ENCODE results near the gene SCARB1. TPM values are rescaled to one million over a fixed set of nuclear protein-coding genes. Genes with fewer than 3 reads are reported as not detected.

Gene SCARB1
- total RNA-seq, 4 donors from 2014 or later: 8.3 to 24.1 (median 13.0) TPM

DNA sequence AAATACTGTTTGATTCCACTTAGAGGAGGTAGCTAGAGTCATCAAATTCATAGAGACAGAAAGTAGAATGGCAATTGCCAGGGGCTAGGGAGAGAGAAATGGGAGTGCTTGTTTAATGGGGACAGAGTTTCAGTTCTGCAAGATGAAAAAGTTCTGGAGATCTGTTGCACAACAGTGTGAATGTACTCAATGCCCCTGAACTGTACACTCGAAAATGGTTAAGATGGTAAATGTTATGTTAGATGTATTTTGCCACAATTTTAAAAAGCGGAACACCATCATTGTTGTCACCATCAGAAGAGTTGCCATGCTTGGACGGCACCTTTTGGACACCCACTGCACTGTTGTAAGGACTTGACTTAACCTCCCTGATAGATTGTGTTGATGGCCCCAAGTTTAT lies 106.9 kb downstream of the SCARB1 start:
- H3K4me3 ChIP-seq: no peak overlapping the region
- WGBS: 95% methylated on average over 3 of the region's 3 CpGs
- H3K9me3 ChIP-seq: no peaks in the 10 kb centered on the region
- H3K36me3 ChIP-seq: no peaks in the 10 kb centered on the region
- H3K27ac ChIP-seq (replicated peaks in 1 of 4): peak overlapping the region; percentile 88 to 95 (median 94)
- TF ChIP-seq POLR2A (IDR thresholded peaks at IDR 0.05; ENCODE audit: low read depth): no peak
- TF ChIP-seq EP300 (IDR thresholded peaks at IDR 0.05): no peak
- TF ChIP-seq CTCF (IDR thresholded peaks at IDR 0.05): no peak
- no peak for TF ChIP-seq POLR2AphosphoS5 (IDR thresholded peaks at IDR 0.05)
- H3K4me1 ChIP-seq: peaks cover 50 to 90% (median 81%) of the 10 kb centered on the region in 4 donors
- intact Hi-C loops (cut with DNase I): no loop called here
- no peaks in the 10 kb centered on the region for H3K27me3 ChIP-seq
- no peak for DNase-seq (ENCODE audit: extremely low spot score)

- Histone ChIP-seq H3K36me3 (no peaks in the 10 kb centered on the region), H3K4me1 (peaks cover 46 to 88% (median 82%) of the 10 kb centered on the region in 4 donors), H3K27ac (replicated peaks in 1 of 4) (peak overlapping the region; percentile 88 to 95 (median 94)), H3K27me3 (no peaks in the 10 kb centered on the region), H3K4me3 (no peak overlapping the region), H3K9me3 (no peaks in the 10 kb centered on the region)
- TF ChIP-seq POLR2A (IDR thresholded peaks at IDR 0.05; ENCODE audit: low read depth) (no peak), POLR2AphosphoS5 (IDR thresholded peaks at IDR 0.05) (no peak), CTCF (IDR thresholded peaks at IDR 0.05) (no peak), EP300 (IDR thresholded peaks at IDR 0.05) (no peak)
- intact Hi-C loops (cut with DNase I): no loop called here
- 85% methylated on average over 5 of the region's 6 CpGs for WGBS
- no peak for DNase-seq (ENCODE audit: extremely low spot score)
These were observed 107.5 kb downstream of the SCARB1 start for GRCh38 chr12:124756166-124756565.

GRCh38 chr12:124755801-124756148 lies 107.9 kb downstream of the SCARB1 start:
- peak overlapping the region; percentile 88 to 95 (median 94) for H3K27ac ChIP-seq (replicated peaks in 1 of 4)
- no peak for TF ChIP-seq POLR2AphosphoS5 (IDR thresholded peaks at IDR 0.05)
- no peak for TF ChIP-seq POLR2A (IDR thresholded peaks at IDR 0.05; ENCODE audit: low read depth)
- TF ChIP-seq CTCF (IDR thresholded peaks at IDR 0.05): no peak
- no peak for TF ChIP-seq EP300 (IDR thresholded peaks at IDR 0.05)
- intact Hi-C loops (cut with DNase I): no loop called here
- H3K27me3 ChIP-seq: no peaks in the 10 kb centered on the region
- H3K36me3 ChIP-seq: no peaks in the 10 kb centered on the region
- H3K4me1 ChIP-seq: peaks cover 46 to 88% (median 83%) of the 10 kb centered on the region in 4 donors
- H3K4me3 ChIP-seq: no peak overlapping the region
- no peak for DNase-seq (ENCODE audit: extremely low spot score)
- no peaks in the 10 kb centered on the region for H3K9me3 ChIP-seq
- 63% methylated on average over 8 of the region's 8 CpGs for WGBS

DNA sequence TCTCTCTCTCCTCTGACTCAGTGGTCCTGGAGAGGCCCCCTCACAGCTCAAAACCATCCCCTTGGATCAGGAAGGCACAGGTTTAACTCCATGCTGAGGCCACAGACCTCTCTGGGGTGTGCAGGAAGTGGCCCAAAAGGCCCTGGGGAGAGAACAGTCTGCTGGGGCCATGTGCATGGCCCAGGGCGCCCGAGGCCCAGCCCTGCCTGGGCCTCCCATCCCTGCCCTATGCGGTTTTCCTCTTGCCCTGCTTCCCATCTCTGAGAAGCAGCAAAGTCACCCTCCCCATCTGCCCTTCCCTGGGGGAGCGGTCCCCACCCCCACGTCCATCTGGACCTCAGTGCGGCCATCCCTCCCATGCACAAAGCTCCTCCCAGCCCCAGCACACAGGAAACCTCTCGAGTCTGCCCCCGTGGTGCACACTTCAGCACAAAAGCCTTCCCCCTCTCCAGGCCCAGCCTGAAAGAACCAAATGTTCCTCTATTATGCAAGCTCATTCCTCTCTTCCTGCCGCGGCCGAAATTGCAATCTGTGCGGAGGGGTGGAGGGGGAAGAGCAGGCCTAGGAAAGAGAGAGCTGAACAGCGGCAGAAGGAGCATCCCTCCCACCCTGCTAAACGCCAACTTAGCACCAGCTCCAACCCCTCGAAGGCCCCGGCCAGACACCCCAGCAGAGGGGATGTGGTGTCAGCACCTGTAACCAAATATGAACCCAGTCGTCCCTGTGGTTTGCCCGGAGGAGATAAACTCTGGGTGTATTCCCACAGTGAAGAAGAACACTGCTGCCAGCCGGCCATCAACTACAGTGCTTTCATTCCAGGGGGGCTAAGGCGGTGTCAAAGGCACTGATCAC lies 108.5 kb downstream of the SCARB1 start:
- intact Hi-C loops (cut with DNase I): no loop called here
- WGBS: 13% methylated on average over 15 of the region's 20 CpGs
- H3K27ac ChIP-seq (replicated peaks in 1 of 4): peak overlapping the region; percentile 88 to 95 (median 94)

DNA sequence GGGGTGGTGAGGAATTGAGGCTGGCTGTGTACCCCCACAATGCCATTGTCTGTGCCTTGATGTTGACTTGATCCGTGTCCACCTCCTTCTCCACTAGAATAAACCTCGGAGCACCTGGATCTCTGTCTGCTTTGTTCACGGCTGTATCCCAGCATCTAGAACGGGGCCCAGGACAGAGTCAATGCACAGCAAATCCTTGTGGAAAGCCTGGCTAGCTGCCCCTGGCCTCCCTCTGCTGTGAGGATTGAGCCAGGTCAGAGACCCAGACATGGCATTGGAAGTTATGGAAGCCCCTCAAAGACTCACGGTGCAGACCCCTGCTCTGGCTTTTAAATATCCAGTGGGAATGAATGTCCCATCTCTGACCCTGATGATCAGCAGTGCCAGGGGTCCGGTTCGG lies 109.2 kb downstream of the SCARB1 start:
- Histone ChIP-seq H3K4me1 (peaks cover 37 to 83% (median 74%) of the 10 kb centered on the region in 4 donors), H3K4me3 (no peak overlapping the region), H3K27me3 (no peaks in the 10 kb centered on the region), H3K27ac (replicated peaks in 1 of 4) (peak overlapping the region; percentile 88 to 95 (median 94)), H3K36me3 (no peaks in the 10 kb centered on the region), H3K9me3 (no peaks in the 10 kb centered on the region)
- TF ChIP-seq POLR2A (IDR thresholded peaks at IDR 0.05; ENCODE audit: low read depth): no peak
- no peak for TF ChIP-seq EP300 (IDR thresholded peaks at IDR 0.05)
- TF ChIP-seq POLR2AphosphoS5 (IDR thresholded peaks at IDR 0.05): no peak
- no peak for TF ChIP-seq CTCF (IDR thresholded peaks at IDR 0.05)
- DNase-seq (ENCODE audit: extremely low spot score): no peak
- WGBS: 80% methylated on average over 5 of the region's 7 CpGs
- intact Hi-C loops (cut with DNase I): no loop called here

More for the DNA sequence above, 108.5 kb downstream of the SCARB1 start:
- peak; percentile 98 for DNase-seq (ENCODE audit: extremely low spot score)
- Histone ChIP-seq H3K27me3 (no peaks in the 10 kb centered on the region), H3K9me3 (no peaks in the 10 kb centered on the region), H3K4me1 (peaks cover 44 to 85% (median 79%) of the 10 kb centered on the region in 4 donors), H3K4me3 (no peak overlapping the region), H3K36me3 (no peaks in the 10 kb centered on the region)
- peak; percentile 85 for TF ChIP-seq EP300 (IDR thresholded peaks at IDR 0.05)
- TF ChIP-seq POLR2A (IDR thresholded peaks at IDR 0.05; ENCODE audit: low read depth): no peak
- peak; percentile 94 to 98 for TF ChIP-seq POLR2AphosphoS5 (IDR thresholded peaks at IDR 0.05)

Data from esophagus muscularis mucosa (tissue), 4 donors.